HCT116 (cell line): ENCODE data around the gene TMEM217.

Experiments used
- ATF3 ChIP-seq: IDR thresholded peaks from 2 replicates; pipeline ENCODE4 v1.6.1; 2012
- CEBPB ChIP-seq: IDR thresholded peaks from 2 replicates; pipeline ENCODE4 v1.6.1; 2012; ENCODE audit warnings: low read depth
- CTCF ChIP-seq, 3 experiments: fragments of 200-600 bp in 1 of 3; sonication (generic) in 1 of 3; IDR thresholded peaks in 2 of 3; conservative IDR thresholded peaks in 1 of 3; 2 replicates each; pipeline ENCODE4 v1.5.1; 2012 to 2017; ENCODE audit warnings: low read depth in 2 of 3, low read length in 2 of 3, antibody characterized with exemption in 1 of 3, borderline replicate concordance in 1 of 3, control low read depth in 1 of 3, mild to moderate bottlenecking in 1 of 3, mixed read lengths in 1 of 3, mixed run types in 1 of 3, moderate library complexity in 1 of 3; ENCODE audit not compliant: insufficient read depth in 1 of 3

DNA sequence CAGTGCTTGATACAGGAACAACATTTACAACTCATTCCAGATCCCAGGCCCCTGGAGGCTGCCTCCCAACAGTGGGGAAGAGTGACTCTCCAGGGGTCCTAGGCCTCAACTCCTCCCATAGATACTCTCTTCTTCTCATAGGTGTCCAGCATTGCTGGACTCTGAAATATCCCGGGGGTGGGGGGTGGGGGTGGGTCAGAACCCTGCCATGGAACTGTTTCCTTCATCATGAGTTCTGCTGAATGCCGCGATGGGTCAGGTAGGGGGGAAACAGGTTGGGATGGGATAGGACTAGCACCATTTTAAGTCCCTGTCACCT is 83.8 kb downstream of the TMEM217 start:
- TF ChIP-seq CEBPB (no peak), ATF3 (no peak), CTCF (IDR thresholded peaks at IDR 0.05 in 2 of 3, conservative IDR thresholded peaks at IDR 0.05 in 1 of 3; ENCODE audit: borderline replicate concordance in 1 of 3, insufficient read depth in 1 of 3, low read depth in 2 of 3, low read length in 2 of 3) (no peak)
